Measurements from ENCODE around the gene TP73. TPM values are rescaled to one million over a fixed set of nuclear protein-coding genes. Genes with fewer than 3 reads are reported as not detected.

The TP73 gene
- polyA plus RNA-seq, 1 experiment: not detected

DNA sequence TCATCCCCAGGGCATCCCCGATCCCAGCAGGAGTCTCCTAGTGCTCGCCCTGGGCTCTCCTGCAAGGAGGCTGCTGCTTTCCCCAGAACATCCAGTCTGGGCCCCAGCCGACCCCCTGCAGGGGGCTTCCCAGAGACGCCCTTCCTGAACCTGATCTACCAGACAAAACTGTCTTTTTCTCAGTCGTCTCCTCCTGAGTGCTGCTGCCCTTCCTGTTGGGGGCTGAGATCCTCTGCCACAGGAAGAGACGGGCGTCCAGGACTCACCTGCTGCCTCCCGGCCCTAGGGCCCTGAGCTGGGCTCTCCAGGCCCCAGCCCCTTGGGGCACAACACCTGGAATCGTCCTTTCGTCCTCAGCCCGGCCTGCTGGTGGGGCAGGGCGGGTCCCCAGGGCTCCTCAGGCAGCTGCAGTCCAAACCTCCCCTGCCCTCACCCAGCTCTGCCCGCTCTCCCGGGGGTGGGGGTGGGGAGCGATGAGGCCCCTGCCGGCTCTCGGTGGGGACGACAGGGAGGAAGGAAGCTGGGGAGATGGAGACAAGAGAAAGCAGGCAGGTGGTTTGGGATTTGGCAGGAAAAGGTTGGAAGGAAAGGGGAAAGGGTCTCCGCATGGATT is 36.9 kb downstream of the TP73 start:
- Histone ChIP-seq H3K27me3 (ENCODE audit: control insufficient read depth, insufficient read depth, low read length) (peaks cover 16% of the 10 kb centered on the region), H3K9me3 (ENCODE audit: control insufficient read depth, insufficient read depth, low read length) (no peaks in the 10 kb centered on the region; the same call in 1 of the 2 replicates), H3K27ac (ENCODE audit: low read depth, low read length) (no peak overlapping the region), H3K4me3 (ENCODE audit: low read depth, low read length) (no peak overlapping the region)
- TF ChIP-seq, protein P1, sequence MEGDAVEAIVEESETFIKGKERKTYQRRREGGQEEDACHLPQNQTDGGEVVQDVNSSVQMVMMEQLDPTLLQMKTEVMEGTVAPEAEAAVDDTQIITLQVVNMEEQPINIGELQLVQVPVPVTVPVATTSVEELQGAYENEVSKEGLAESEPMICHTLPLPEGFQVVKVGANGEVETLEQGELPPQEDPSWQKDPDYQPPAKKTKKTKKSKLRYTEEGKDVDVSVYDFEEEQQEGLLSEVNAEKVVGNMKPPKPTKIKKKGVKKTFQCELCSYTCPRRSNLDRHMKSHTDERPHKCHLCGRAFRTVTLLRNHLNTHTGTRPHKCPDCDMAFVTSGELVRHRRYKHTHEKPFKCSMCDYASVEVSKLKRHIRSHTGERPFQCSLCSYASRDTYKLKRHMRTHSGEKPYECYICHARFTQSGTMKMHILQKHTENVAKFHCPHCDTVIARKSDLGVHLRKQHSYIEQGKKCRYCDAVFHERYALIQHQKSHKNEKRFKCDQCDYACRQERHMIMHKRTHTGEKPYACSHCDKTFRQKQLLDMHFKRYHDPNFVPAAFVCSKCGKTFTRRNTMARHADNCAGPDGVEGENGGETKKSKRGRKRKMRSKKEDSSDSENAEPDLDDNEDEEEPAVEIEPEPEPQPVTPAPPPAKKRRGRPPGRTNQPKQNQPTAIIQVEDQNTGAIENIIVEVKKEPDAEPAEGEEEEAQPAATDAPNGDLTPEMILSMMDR (IDR thresholded peaks at IDR 0.05; ENCODE audit: low read depth, low read length): no peak
- ChIA-PET POLR2A (no interaction called here), CTCF (interaction anchor here (1.4 kb wide), 1 partner anchor 35 kb away, joined by 3 read pairs; no protein-coding TSS in a partner anchor)
- DNase-seq (ENCODE audit: low read depth, low spot score): no peak

DNA sequence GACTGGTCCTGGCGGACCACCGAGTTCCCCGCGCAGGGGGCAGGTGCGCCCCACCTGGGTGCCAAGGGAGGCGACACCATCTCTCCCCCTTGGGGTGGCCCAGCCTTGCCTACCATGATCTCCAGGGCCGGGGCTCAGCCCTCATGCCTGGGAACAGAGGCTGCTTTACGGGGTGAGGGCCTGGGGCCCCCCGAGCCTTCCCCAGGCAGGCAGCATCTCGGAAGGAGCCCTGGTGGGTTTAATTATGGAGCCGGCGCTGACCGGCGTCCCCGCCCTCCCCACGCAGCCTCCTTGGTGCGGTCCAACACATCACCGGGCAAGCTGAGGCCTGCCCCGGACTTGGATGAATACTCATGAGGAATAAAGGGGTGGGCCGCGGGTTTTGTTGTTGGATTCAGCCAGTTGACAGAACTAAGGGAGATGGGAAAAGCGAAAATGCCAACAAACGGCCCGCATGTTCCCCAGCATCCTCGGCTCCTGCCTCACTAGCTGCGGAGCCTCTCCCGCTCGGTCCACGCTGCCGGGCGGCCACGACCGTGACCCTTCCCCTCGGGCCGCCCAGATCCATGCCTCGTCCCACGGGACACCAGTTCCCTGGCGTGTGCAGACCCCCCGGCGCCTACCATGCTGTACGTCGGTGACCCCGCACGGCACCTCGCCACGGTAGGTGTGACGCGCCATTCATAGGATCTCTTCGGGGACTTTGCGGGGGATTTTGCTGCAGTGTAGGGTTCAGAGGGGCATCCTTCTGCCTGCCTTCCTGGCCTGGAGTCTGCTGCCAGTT is 38.2 kb downstream of the TP73 start:
- ChIA-PET POLR2A (no interaction called here), CTCF (no interaction called here)
- Histone ChIP-seq H3K9me3 (ENCODE audit: control insufficient read depth, insufficient read depth, low read length) (peaks cover 4% of the 10 kb centered on the region; the same call in 1 of the 2 replicates), H3K27ac (ENCODE audit: low read depth, low read length) (no peak overlapping the region), H3K4me3 (ENCODE audit: low read depth, low read length) (no peak overlapping the region), H3K27me3 (ENCODE audit: control insufficient read depth, insufficient read depth, low read length) (peaks cover 12% of the 10 kb centered on the region)
- DNase-seq (ENCODE audit: low read depth, low spot score): no peak
- TF ChIP-seq, protein P1 (IDR thresholded peaks at IDR 0.05; ENCODE audit: low read depth, low read length): no peak

DNA sequence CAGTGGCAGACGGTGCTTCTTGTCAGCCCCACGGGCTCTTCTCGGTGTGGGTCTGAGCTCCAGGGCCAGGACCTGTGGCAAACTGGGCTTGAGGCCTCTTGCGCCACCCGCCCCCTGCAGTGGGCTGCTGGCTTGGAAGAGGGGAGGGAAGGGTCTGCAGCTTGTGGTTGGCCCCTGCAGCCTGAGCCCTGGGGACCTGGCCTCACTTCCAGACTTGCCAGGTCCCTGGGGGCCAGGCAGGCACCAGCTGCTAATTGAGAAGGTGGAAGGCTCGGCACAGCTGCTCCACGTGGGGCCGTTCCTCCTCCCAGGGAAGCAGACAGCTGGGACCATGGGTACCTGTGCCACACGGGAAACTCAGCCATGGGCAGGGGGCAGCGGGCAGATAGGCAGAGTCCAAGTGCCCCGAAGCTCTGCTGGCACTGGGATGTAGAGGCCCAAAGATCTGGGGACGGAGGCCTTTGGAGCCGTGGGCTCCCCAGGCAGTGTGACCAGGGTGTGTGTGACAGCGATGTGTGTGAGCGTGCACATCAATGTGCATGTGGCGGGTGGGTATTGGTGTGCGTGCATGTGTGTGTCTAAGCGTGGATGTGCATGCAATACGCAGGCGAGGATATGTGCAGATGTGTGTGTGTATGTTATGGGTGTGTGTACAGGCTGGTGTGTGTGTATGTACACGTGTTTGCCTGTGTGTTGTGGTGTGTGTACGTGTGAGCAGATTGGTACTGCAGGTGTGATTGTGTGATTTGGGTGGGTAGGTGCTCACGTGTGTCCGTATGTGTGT is 39.3 kb downstream of the TP73 start:
- peaks cover 12% of the 10 kb centered on the region for H3K27me3 ChIP-seq (ENCODE audit: control insufficient read depth, insufficient read depth, low read length)
- DNase-seq (ENCODE audit: low read depth, low spot score): no peak
- ChIA-PET CTCF (no interaction called here), POLR2A (no interaction called here)
- H3K4me3 ChIP-seq (ENCODE audit: low read depth, low read length): no peak overlapping the region
- H3K9me3 ChIP-seq (ENCODE audit: control insufficient read depth, insufficient read depth, low read length): peaks cover 4% of the 10 kb centered on the region; the same call in 1 of the 2 replicates
- H3K27ac ChIP-seq (ENCODE audit: low read depth, low read length): no peak overlapping the region
- TF ChIP-seq, protein P1 (IDR thresholded peaks at IDR 0.05; ENCODE audit: low read depth, low read length): no peak

DNA sequence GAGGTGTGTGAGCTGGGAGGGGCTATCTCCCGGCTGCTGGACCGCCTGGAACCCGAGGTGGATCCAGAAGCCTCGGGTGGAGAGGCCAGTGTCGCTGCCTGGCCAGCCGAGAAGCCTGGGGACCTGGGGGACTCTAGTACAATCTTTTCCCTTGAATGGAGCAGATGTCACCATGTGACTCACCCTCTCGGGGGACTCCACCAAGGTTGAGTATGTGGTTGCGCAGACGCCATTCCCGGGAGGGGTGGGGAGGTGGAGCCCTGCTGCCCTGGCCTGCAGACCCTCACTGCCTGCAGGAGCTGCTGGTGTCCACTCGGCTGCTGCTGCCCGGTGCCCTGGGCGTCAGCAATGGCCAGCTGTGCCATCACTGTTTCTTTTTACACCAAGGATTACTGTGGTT is 40.3 kb downstream of the TP73 start:
- TF ChIP-seq, protein P1 (IDR thresholded peaks at IDR 0.05; ENCODE audit: low read depth, low read length): no peak
- Histone ChIP-seq H3K27ac (ENCODE audit: low read depth, low read length) (no peak overlapping the region), H3K9me3 (ENCODE audit: control insufficient read depth, insufficient read depth, low read length) (peaks cover 4% of the 10 kb centered on the region; the same call in 1 of the 2 replicates), H3K4me3 (ENCODE audit: low read depth, low read length) (no peak overlapping the region), H3K27me3 (ENCODE audit: control insufficient read depth, insufficient read depth, low read length) (peaks cover 11% of the 10 kb centered on the region)
- CTCF ChIA-PET: no interaction called here
- POLR2A ChIA-PET: no interaction called here
- DNase-seq (ENCODE audit: low read depth, low spot score): no peak
